OCI-M2 (cell line): Measurements from ENCODE around the gene PRKD2.
"Not testable (repeated sequence)": the region's sequence is repeated elsewhere in the genome, so short reads cannot be mapped to it uniquely, and the experiment has no call there.

Experiments
- DNase-seq: peaks from one replicate; lab custom pipeline; 2025; ENCODE audit not compliant: unreplicated experiment; lab: John Stamatoyannopoulos, UW

The PRKD2 gene

GRCh38 chr19:46634656-46635218 is 82.2 kb downstream of the PRKD2 start:
- no peak for DNase-seq

- DNase-seq: peak; percentile 58
Measured at GRCh38 chr19:46634045-46634655, 82.8 kb downstream of the PRKD2 start.

GRCh38 chr19:46633130-46633529 is 83.8 kb downstream of the PRKD2 start:
- no peak for DNase-seq

GRCh38 chr19:46631481-46631880 is 85.4 kb downstream of the PRKD2 start:
- DNase-seq: no peak

- DNase-seq: no peak
Measured at GRCh38 chr19:46630586-46631205, 86.2 kb downstream of the PRKD2 start.

- DNase-seq: no peak
Measured at GRCh38 chr19:46629546-46630025, 87.3 kb downstream of the PRKD2 start.

GRCh38 chr19:46628970-46629369 is 87.9 kb downstream of the PRKD2 start:
- DNase-seq: not testable (repeated sequence)

- DNase-seq: no peak
Measured at GRCh38 chr19:46626446-46626845, 90.5 kb downstream of the PRKD2 start.

- DNase-seq: no peak
Measured at GRCh38 chr19:46625731-46626130, 91.2 kb downstream of the PRKD2 start.

GRCh38 chr19:46624958-46625661 is 91.8 kb downstream of the PRKD2 start, which contains the start of gene PTGIR:
Gene PTGIR (minus strand): TSS chr19:46625089. CDS start chr19:46624225, 864 bp downstream.
- no peak for DNase-seq
